GM21619 (cell line): Measurements from ENCODE around the gene CRYGS.
"Not testable (repeated sequence)": the region's sequence is repeated elsewhere in the genome, so short reads cannot be mapped to it uniquely, and the experiment has no call there.

ENCODE experiments used
- ATAC-seq: cut with Tn5 transposase; IDR thresholded peaks from one replicate; pipeline ENCODE4 v1.9.1; 2021; ENCODE audit not compliant: unreplicated experiment

The CRYGS gene

DNA sequence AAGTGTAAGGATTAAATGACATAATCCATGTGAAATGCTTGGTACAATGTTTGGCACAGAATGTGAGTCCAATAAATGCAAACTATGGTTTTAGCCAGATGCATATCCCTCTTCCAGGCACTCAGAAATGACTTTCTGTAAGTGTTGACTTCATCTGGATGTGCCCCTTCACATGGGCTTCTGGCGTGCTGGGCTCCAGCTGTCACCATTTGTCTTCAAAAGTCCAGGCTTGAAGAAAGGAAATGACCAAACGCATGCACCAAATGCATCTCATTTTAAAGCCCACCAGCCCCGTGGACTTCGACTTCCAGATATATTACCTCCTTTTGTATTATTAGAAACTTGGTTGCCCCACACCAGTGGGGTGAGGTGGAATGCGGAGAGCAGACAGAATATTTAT lies 23.7 kb downstream of the CRYGS start:
- no peak for ATAC-seq

DNA sequence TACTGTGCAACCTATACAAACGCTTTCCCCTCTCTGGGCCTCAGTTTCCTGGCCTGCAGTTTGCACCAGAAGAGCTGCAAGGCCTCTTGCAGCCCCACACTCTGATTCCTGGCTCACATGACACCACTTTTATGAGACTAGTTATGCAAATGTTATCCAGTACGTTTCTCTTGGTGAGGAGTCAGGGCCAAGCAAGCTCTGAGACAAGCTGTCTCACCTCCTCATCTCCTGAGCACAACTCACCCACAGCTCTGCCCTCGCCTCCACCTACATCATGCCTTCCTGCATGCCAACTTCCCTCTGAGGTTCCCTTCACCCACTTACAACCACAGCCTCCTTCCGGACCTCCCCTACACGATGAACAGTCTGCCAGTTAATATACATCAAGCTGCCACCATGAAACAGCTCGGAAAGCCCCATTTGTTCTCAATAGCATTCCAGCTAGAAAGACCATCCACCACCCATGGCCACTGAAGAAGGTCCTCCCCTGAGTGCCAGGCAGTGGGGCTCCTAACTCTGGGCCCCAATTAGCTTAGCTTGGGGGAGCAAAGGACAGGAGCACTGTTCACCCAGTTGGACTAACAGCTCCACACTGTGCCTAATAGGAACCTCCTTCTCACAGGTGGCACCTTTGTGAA lies 25.0 kb downstream of the CRYGS start:
- no peak for ATAC-seq

DNA sequence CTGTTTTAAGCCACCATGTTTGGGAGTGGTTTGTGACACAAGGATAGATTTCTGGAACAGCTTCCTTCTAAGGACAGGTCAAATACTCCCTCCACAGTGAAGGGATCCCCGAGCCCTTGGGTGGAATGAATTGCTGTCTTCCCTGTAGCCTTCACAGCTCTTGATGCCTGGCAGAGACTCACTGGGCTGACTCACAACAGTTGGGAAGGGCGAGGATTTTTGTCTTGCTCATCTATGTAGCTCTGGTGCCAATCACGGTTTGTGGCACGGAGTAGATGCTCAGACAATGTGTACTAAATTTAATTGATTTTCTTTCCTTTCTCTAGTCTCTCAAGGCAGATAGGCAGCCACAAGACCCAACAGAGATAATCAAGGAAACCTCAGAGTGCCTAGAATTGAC lies 27.0 kb downstream of the CRYGS start:
- no peak for ATAC-seq

DNA sequence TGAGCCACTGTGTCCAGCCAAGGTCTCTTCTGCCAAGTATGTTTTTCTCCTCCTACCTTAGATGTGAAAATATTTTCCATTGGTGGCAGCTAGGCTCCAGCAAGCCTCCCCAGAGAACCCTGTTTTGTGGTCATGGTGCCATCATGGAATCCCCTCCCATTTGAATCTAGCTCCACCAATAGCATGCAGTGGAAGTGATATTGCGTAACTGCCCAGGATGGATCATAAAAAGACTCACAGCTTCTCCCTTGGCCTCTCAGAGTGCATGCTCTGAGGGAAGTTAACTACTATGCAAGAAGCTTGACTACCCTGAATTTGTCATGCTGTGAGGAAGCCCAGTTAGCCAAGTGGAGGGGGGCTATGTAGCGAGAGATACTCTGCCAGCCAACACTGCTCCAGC lies 27.5 kb downstream of the CRYGS start:
- no peak for ATAC-seq

DNA sequence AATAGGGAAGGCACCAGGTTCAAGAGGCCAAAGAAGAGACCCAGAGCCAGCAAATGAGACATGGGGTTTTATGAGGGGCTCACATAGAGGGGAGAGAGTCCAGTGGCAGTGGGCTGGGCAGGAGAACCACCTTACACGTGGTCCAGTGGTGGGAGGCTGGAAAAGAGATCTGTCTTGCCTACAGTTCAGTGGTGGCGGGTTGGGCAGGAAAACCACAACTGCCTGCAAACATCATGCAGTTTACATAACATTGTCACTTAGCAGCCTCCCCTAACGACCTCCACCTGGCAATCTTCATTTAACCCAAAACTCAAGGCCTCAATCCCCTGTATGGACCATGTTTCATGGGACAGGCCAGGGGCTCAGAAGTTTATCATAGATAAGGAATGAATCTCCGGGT lies 29.1 kb downstream of the CRYGS start:
- no peak for ATAC-seq

DNA sequence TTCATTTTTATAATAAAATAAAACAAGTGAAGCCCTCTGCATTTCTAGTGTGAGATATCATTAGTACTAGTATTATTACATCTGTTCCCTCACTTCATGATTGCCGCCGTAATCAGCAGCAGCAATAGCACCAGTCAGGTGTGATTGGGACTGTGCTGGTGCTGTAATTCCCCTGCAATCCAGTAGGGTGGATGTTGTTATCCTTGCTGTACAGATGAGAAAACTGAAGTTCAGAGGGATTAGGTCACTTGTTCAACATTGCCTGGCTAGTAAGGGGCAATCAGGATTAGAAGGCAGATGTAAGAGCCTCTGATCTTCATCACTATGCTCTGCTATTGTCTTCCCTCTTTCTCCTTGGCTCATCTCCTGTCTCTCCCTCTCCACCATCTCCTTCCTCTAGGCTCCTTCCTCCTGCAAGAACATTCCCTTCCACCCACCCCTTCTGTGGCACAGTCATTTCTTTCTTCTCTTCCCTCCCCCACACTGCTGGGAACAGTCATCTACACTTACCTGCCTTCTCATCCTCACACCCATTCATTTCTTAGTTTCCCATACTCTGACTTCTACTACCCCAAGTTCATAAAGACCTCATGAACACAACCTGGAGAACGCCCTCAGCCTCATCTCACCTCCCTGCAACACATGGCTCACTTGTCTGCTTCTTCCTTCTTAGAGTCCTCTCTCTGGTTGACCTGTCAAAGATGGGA lies 29.7 kb downstream of the CRYGS start:
- no peak for ATAC-seq

DNA sequence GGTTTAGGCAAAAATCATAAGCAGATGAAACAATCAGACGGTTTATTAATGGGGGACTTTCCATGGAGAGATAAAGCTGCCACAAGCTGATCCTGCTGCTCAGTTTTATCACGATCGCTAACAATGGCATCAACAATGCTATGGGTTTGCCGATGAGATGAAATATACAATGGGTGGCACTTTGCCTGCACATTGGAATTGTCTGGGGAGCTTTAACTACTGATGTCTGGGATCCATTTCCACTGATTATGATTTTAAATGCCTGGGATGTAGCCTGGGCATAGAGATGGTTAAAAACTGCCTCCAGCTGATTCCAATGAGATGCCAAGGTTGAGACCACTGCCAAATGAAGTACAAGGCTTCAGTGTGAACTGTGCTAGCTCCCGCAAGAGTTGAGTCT lies 30.8 kb downstream of the CRYGS start:
- no peak for ATAC-seq

DNA sequence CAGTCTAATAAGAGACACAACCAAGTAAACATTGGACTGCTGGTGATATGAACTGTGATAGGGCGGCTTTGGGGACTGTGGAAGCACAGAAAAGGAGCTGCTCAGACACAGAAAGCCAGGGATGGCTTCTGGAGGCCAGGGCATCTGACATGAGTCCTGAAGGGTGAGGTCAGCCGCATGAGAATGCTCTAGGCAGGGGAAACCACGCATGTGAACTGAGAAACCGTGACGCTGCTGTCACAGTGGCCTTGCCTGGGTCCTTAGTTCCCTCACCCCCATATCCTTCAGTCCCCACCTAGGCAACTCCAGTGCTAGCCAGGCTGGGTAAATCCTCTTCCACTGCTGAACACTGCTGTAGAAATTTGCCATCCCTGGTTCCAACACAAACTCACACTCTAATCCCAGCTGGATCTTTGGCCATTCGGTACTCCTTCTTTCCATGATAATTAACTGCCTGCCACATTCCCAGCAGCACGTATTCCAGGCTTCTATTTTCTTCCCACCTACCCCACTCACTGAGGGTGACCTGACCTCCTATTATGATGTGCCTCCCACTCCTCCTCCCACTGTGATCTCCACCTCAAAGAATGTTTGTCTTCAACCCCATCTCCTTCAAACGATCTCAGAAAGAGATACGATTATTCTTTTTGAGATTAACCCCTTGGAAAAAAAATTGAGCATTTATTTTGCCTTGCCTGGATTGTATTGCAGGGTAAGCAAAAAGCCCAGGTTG lies 31.4 kb downstream of the CRYGS start:
- ATAC-seq: no peak

DNA sequence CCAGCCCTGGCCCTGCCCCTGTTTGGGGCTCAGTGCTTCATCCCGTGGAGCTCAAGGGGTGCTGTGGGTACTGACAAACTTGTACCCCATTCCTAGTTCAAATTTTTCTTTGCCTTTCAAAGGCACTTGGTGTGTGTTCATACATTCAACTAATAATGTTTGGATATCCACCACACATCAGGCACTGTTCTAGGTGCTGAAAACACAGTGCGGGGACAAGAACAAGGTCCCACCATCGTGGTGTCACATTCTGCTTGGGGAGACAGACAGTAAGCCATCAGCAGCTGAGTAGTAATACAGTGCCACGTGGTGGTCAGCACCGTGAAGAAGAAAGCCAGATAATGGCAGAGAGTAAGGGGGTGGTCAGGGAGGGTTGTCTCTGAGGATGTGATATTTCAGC lies 32.5 kb downstream of the CRYGS start:
- ATAC-seq: no peak

DNA sequence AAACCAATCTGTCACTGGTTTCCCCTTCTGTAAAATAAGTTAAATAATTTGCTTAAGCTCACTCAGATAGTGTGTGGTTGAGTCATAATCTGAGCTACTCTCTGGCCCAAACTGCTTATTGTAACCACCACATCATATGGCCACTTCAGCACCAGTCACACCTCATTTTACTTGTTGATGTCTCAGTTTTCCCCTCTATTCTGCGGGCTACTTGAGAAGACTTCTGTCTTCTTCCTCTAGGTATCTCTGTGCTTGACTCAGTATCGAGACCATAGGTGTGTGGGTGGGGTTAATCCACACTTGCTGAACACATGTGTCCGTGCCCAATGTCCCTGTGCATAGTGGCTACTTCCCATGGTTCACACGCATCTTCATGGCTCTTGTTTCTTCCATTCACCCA lies 32.9 kb downstream of the CRYGS start:
- peak; percentile 83 for ATAC-seq

DNA sequence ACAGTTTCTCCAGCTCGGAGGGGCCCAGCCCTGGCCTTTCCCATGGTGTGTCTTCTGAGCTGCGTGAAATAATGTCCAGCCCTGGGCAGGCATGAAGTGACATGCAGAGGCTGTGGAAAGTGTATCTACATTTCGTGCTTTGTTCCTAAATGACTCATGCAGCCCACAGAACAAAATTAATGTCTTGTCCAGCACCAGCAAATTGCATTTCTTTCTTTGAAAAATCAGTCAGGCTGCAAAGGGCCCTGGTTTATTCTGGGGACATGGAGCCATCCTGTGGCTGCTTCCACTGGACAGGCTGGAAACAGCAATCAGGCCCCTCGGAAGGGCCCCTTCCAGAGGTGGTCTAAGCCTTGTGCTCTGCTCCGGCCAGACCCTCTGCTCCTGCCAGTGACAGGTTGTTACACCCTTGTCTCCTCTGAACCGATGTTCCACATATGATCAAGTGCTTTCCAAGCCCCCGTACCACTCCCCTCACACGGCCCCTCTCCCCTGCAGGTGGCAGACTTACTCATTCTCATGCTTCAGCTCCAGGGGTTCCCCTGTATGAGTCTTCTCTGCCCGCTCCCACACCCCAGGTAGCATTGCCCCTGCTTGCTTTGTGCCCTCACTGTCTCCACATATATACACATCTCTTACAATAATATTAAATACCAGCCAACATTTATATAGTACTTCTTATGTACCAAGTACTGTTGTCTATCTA lies 33.7 kb downstream of the CRYGS start:
- ATAC-seq: no peak

DNA sequence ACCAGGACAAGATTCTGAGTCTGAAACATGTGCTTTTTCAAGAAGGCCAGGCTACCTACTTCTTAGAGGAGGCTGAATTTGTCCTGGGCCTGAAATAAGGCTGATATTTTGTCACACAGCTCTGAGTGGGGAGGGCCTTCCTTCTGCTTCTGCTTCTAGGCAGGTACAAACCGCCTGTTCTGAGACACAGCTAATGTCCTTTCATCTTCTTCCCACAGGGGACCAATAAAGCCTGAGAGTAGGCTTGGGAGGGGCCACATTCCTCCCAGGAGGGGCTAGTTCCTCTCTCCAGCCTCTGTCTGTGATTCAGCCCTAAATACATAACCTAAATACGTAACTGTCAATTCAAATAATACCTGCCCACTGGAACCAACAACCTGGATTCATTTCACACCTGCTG lies 34.8 kb downstream of the CRYGS start:
- ATAC-seq: no peak

DNA sequence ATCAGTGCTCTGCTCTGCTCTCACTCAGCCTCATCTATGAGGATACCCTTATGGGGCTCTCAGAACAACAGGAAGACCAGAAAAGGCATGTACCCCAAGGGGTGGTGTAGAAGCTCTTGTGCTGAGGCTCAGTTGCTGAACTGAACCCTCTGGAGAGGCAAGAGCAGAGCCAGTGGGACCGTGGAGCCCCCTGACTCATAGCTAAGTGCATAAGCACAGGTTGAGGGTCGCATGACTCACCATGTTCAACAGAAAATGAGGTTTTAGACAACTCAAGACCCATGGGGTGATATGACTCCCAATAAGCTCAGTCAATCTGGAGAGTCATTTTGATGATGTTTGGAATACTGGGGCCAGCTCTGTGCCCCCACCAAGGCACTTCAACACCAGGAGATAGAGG lies 37.3 kb downstream of the CRYGS start:
- no peak for ATAC-seq

DNA sequence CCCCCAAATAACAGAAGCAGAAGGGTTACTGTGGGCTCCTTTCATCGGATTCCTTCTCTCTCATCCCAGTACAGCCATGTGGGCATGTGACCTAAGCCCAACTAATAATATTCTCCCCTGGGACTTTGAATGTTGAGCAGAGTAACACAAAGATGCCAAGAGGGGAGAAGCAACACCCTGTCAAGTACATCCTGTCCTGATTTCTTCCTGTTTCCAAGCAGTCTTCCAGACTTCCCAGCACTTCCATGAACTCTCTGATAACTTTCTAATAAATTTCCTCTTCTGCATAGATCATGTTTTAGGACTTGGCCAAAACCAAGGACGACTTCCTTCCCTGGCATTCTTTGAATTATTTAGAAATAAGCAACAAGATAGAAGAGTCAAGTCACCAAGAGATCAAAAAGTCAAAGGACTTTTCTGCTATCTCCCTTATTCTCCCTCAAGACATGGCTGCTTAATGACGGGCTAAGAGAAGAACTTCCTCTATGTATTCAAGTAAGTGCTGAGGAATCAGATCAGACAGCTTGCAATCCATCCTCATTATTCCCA lies 37.9 kb downstream of the CRYGS start:
- no peak for ATAC-seq

DNA sequence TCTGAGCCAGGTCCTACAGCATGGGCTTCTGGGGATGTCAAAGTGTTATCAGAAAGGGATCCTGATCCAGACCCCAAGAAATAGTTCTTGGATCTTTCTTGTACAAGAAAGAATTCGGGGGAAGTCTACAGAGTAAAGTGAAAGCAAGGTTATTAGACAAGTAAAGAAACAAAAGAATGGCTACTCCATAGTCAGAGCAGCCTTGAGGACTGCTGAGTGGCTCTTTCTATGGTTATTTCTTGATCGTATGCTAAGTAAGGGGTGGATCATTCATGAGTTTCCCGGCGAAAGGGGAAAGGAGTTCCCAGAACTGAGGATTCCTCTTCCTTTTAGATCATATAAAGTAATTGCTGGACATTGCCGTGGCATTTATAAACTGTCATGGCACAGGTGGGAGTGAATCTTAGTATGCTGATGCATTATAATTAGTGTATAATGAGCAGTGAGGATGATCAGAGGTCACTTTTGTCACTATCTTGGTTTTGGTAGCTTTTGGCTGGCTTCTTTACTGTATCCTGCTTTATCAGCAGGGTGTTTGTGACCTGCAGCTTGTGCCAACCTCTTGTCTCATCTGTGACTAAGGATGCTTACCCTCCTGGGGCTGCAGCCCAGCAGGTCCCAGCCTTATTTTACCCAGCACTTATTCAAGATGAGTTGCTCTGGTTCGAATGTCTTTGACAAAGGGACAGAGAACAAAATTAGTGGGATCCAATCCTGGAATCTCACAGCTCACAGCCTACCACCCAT lies 41.0 kb downstream of the CRYGS start:
- no peak for ATAC-seq

DNA sequence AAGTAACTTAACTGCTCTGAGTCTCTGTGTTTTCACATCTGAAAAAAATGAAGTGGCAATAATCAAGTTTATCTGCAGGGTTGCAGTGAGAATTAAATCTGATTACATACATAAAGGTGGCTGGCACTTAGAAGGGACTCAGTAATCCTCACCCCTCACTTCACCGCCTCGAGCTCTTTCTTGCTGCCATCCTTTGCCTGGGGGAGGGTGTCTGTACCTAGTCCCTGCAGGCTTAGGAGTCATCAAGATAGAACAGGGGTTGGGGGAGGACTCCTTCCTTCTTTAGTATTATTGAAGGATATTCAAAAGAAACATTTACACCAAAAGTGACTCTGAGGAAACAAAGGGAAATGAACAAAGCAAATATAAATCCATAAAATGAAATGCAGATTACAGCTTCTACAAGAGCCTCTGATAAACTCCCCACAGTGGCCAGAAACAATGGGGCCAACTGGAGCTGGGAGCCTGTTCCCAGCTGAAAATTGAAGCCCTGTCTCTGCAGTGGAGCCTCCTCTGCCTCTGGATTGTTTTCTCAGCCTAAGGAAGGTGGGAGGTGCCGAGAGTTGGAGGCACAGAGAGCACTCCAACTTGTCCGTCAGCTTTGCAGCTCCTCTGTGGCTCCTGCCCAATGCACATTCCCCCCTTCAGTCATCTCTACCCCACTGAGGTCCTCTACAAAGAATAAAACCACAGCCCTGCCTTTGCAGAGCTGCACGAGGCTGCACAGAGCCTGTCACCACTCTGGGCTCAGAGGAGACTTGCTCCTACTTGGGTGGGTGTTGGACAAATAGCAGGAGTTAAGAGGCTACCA lies 41.8 kb downstream of the CRYGS start:
- ATAC-seq: no peak

DNA sequence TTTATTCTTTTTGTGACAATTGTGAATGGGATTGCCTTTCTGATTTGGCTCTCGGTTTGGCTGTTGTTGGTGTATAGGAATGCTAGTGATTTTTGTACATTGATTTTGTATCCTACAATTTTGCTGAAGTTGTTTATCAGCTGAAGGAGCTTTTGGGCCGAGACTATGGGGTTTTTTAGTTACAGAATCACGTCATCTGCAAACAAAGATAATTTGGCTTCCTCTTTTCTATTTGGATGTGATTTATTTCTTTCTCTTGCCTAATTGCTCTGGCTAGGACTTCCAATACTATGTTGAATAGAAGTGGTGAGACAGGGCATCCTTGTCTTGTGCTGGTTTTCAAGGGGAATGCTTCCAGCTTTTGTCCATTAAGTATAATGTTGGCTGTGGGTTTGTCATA lies 44.2 kb downstream of the CRYGS start:
- not testable (repeated sequence) for ATAC-seq

DNA sequence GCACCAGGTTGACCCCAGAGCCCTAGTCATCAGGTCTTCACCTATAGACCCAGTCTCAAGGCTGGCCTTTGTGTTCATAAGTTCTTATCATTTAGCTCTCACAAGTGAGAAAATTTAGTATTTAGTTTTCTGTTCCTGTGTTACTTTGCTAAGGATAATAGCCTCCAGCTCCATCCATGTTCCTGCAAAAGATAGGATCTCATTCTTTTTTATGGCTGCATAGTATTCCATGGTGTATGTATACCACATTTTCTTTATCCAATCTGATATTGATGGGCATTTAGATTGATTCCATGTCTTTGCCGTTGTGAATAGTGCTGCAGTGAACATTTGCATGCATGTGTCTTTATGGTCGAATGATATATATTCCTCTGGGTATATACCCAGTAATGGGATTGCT lies 46.2 kb downstream of the CRYGS start:
- not testable (repeated sequence) for ATAC-seq

DNA sequence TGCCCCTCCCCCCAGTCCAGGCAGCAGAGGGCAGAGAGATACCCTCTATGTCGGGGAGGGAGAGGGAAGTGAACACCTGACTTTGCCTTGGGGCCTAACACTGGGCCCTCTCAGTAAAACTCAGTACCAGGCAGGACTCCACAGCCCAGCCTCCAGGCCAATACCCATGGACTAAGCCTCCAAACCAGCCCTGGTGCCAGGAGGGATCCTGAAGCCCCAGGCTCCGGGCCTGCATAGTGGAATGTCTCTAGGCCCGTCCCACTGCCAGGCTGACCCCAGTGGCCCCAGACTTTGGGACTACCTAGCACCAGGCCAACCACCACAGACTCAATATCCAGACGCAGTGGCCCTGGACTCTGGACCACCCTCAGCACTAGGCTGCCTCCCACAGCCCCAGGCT lies 46.6 kb downstream of the CRYGS start:
- ATAC-seq: no peak

DNA sequence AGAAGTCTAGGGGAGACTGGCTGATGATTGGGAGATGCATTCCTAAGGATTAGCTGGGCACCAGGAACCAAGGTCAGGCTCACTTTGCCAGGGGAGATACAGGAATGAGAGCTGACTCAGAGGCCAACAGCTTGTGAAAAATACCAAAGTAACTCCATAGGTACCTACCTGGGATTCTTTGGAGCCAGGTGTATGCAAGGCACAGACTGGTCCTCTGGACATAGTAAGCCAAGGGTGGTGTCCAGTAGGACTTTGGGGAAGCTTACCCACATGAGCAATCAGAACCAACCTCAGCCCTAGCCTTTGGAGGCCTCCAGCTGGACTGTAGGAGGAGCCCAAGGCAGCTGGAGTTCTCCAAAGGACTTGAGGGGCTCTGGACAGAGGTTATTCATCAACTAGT lies 47.5 kb downstream of the CRYGS start:
- no peak for ATAC-seq
